ENCODE results near the gene KRTAP10-5.

Gene KRTAP10-5

DNA sequence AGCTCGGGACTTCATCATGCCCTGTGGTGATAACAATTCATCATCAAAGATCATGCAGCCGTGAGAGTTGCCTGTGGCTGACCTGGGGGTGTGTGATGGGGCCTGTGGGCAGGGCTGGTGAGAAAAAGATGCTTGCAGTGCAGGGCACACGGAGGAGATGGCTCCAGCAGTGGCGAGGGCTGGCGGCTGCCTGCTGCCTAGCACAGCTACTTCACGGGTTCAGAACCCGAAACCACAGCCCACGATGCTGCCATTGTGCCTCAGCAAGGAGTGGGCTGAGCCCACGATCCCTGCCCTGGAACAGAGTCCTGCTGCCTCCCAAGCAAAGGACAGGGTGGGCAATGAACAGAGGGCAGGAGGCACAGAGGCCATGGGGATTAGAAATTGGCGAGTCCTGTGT is 45.9 kb upstream of the KRTAP10-5 start:
- Histone ChIP-seq H3K9ac (ENCODE audit: low read length) (no peak overlapping the region), H2AK5ac (ENCODE audit: low read length) (no peak overlapping the region), H3K23ac (ENCODE audit: low read length) (no peak overlapping the region), H3K27ac (ENCODE audit: low read depth, low read length) (no peak overlapping the region), H3K36me3 (ENCODE audit: control insufficient read depth, insufficient read depth, low read length) (no peaks in the 10 kb centered on the region), H3K4me3 (ENCODE audit: low read length) (no peak overlapping the region), H3K79me1 (ENCODE audit: low read length) (no peaks in the 10 kb centered on the region), H2BK120ac (ENCODE audit: low read depth, low read length) (no peak overlapping the region), H3K4ac (ENCODE audit: low read depth, low read length) (no peak overlapping the region), H2BK15ac (replicated peaks; ENCODE audit: low read depth) (no peak overlapping the region), H3K79me2 (ENCODE audit: control insufficient read depth, insufficient read depth, low read length) (no peaks in the 10 kb centered on the region), H3K4me2 (ENCODE audit: low read length) (no peak overlapping the region), H3K4me1 (ENCODE audit: control insufficient read depth, low read depth, low read length) (no peaks in the 10 kb centered on the region), H2BK5ac (ENCODE audit: low read length) (no peak overlapping the region), H3K27me3 (ENCODE audit: insufficient read depth, low read length, poor library complexity) (no peaks in the 10 kb centered on the region), H3K56ac (ENCODE audit: low read length) (no peak overlapping the region), H4K8ac (ENCODE audit: low read depth, low read length) (no peak overlapping the region), H3K18ac (ENCODE audit: low read length) (no peak overlapping the region), H4K5ac (ENCODE audit: low read length) (no peak overlapping the region)
- no peak for DNase-seq
- no CpG with 5 or more reads among the region's 10 CpGs for WGBS (ENCODE audit: extremely low coverage, insufficient coverage, low lambda C conversion rate)

DNA sequence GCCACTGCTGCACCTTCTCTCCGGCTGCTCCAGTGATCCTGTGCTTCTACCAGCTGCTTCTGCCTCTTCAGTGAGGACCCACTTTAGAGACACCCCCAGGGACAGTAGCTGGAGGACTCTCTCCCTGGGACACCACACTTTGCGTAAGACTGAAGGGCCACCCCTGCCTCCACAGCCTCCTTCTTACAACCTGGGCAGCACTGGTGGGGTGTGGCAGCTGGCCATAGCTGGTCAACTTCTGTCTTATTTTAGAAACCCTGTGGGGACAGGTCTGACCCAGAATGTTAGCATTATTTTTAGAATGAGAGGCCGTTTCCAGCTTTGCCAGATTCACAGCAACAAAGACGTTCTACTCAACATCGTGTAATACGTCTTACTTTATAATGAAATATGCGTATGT is 45.4 kb upstream of the KRTAP10-5 start:
- no CpG with 5 or more reads among the region's 7 CpGs for WGBS (ENCODE audit: extremely low coverage, insufficient coverage, low lambda C conversion rate)

GRCh38 chr21:44623575-44623974 is 43.2 kb upstream of the KRTAP10-5 start:
- Histone ChIP-seq H4K5ac (ENCODE audit: low read length) (no peak overlapping the region), H3K79me1 (ENCODE audit: low read length) (no peaks in the 10 kb centered on the region), H3K4me2 (ENCODE audit: low read length) (no peak overlapping the region), H2AK5ac (ENCODE audit: low read length) (no peak overlapping the region), H3K27ac (ENCODE audit: low read depth, low read length) (no peak overlapping the region), H3K4me3 (ENCODE audit: low read length) (no peak overlapping the region), H3K18ac (ENCODE audit: low read length) (no peak overlapping the region), H3K27me3 (ENCODE audit: insufficient read depth, low read length, poor library complexity) (no peaks in the 10 kb centered on the region), H3K4me1 (ENCODE audit: control insufficient read depth, low read depth, low read length) (peaks cover 4% of the 10 kb centered on the region), H2BK120ac (ENCODE audit: low read depth, low read length) (no peak overlapping the region), H4K8ac (ENCODE audit: low read depth, low read length) (no peak overlapping the region), H3K4ac (ENCODE audit: low read depth, low read length) (no peak overlapping the region), H2BK5ac (ENCODE audit: low read length) (no peak overlapping the region), H3K79me2 (ENCODE audit: control insufficient read depth, insufficient read depth, low read length) (no peaks in the 10 kb centered on the region), H3K23ac (ENCODE audit: low read length) (no peak overlapping the region), H3K56ac (ENCODE audit: low read length) (no peak overlapping the region), H2BK15ac (replicated peaks; ENCODE audit: low read depth) (no peak overlapping the region), H3K36me3 (ENCODE audit: control insufficient read depth, insufficient read depth, low read length) (no peaks in the 10 kb centered on the region), H3K9ac (ENCODE audit: low read length) (no peak overlapping the region)
- no peak for DNase-seq

More for the DNA sequence above, 45.4 kb upstream of the KRTAP10-5 start:
- Histone ChIP-seq H3K36me3 (ENCODE audit: control insufficient read depth, insufficient read depth, low read length) (no peaks in the 10 kb centered on the region), H2BK5ac (ENCODE audit: low read length) (no peak overlapping the region), H4K8ac (ENCODE audit: low read depth, low read length) (no peak overlapping the region), H2AK5ac (ENCODE audit: low read length) (no peak overlapping the region), H2BK120ac (ENCODE audit: low read depth, low read length) (no peak overlapping the region), H4K5ac (ENCODE audit: low read length) (no peak overlapping the region), H3K27ac (ENCODE audit: low read depth, low read length) (no peak overlapping the region), H3K27me3 (ENCODE audit: insufficient read depth, low read length, poor library complexity) (no peaks in the 10 kb centered on the region), H2BK15ac (replicated peaks; ENCODE audit: low read depth) (no peak overlapping the region), H3K56ac (ENCODE audit: low read length) (no peak overlapping the region), H3K18ac (ENCODE audit: low read length) (no peak overlapping the region), H3K4me3 (ENCODE audit: low read length) (no peak overlapping the region), H3K23ac (ENCODE audit: low read length) (no peak overlapping the region), H3K9ac (ENCODE audit: low read length) (no peak overlapping the region), H3K79me2 (ENCODE audit: control insufficient read depth, insufficient read depth, low read length) (no peaks in the 10 kb centered on the region), H3K4me2 (ENCODE audit: low read length) (no peak overlapping the region), H3K79me1 (ENCODE audit: low read length) (no peaks in the 10 kb centered on the region), H3K4ac (ENCODE audit: low read depth, low read length) (no peak overlapping the region), H3K4me1 (ENCODE audit: control insufficient read depth, low read depth, low read length) (no peaks in the 10 kb centered on the region)
- DNase-seq: no peak

- Histone ChIP-seq H4K8ac (ENCODE audit: low read depth, low read length) (no peak overlapping the region), H3K27ac (ENCODE audit: low read depth, low read length) (no peak overlapping the region), H3K79me1 (ENCODE audit: low read length) (no peaks in the 10 kb centered on the region), H2AK5ac (ENCODE audit: low read length) (no peak overlapping the region), H3K4me3 (ENCODE audit: low read length) (no peak overlapping the region), H3K18ac (ENCODE audit: low read length) (no peak overlapping the region), H3K4me1 (ENCODE audit: control insufficient read depth, low read depth, low read length) (peaks cover 4% of the 10 kb centered on the region), H3K79me2 (ENCODE audit: control insufficient read depth, insufficient read depth, low read length) (no peaks in the 10 kb centered on the region), H3K4me2 (ENCODE audit: low read length) (no peak overlapping the region), H3K9ac (ENCODE audit: low read length) (no peak overlapping the region), H2BK15ac (replicated peaks; ENCODE audit: low read depth) (no peak overlapping the region), H3K4ac (ENCODE audit: low read depth, low read length) (no peak overlapping the region), H3K23ac (ENCODE audit: low read length) (no peak overlapping the region), H4K5ac (ENCODE audit: low read length) (no peak overlapping the region), H2BK5ac (ENCODE audit: low read length) (no peak overlapping the region), H3K36me3 (ENCODE audit: control insufficient read depth, insufficient read depth, low read length) (no peaks in the 10 kb centered on the region), H3K27me3 (ENCODE audit: insufficient read depth, low read length, poor library complexity) (no peaks in the 10 kb centered on the region), H3K56ac (ENCODE audit: low read length) (no peak overlapping the region), H2BK120ac (ENCODE audit: low read depth, low read length) (no peak overlapping the region)
- no CpG with 5 or more reads among the region's 6 CpGs for WGBS (ENCODE audit: extremely low coverage, insufficient coverage, low lambda C conversion rate)
- no peak for DNase-seq
Observed at GRCh38 chr21:44619886-44620285, 39.5 kb upstream of the KRTAP10-5 start.

DNA sequence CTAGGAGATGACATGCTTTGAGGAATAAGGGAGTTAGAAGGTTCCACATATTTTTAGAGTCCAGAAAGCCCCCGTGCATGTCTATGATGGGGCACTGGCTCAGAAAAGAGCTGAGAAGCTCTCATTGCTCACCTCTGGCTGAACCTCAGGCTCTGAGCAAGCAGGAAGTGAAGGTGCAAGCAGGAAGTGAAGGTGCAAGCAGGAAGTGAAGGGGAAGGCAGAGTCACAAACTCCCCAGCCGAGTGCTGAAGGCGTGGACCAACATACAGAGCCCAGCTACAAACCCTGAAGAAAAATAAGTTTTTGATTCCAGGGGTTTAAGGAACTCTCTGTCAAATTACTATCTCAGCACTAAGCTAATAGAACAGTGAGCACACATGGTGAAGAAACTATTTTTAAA is 38.5 kb upstream of the KRTAP10-5 start:
- Histone ChIP-seq H3K79me1 (ENCODE audit: low read length) (no peaks in the 10 kb centered on the region), H3K27me3 (ENCODE audit: insufficient read depth, low read length, poor library complexity) (no peaks in the 10 kb centered on the region), H3K27ac (ENCODE audit: low read depth, low read length) (no peak overlapping the region), H4K5ac (ENCODE audit: low read length) (no peak overlapping the region), H3K23ac (ENCODE audit: low read length) (no peak overlapping the region), H3K18ac (ENCODE audit: low read length) (no peak overlapping the region), H3K9ac (ENCODE audit: low read length) (no peak overlapping the region), H2BK5ac (ENCODE audit: low read length) (no peak overlapping the region), H2BK120ac (ENCODE audit: low read depth, low read length) (no peak overlapping the region), H3K56ac (ENCODE audit: low read length) (peak overlapping the region; percentile 31), H3K4me3 (ENCODE audit: low read length) (no peak overlapping the region), H3K36me3 (ENCODE audit: control insufficient read depth, insufficient read depth, low read length) (no peaks in the 10 kb centered on the region), H3K4me1 (ENCODE audit: control insufficient read depth, low read depth, low read length) (peaks cover 4% of the 10 kb centered on the region), H4K8ac (ENCODE audit: low read depth, low read length) (no peak overlapping the region), H2AK5ac (ENCODE audit: low read length) (no peak overlapping the region), H3K4ac (ENCODE audit: low read depth, low read length) (no peak overlapping the region), H2BK15ac (replicated peaks; ENCODE audit: low read depth) (no peak overlapping the region), H3K4me2 (ENCODE audit: low read length) (no peak overlapping the region), H3K79me2 (ENCODE audit: control insufficient read depth, insufficient read depth, low read length) (no peaks in the 10 kb centered on the region)
- DNase-seq: no peak
- no CpG with 5 or more reads among the region's 3 CpGs for WGBS (ENCODE audit: extremely low coverage, insufficient coverage, low lambda C conversion rate)

DNA sequence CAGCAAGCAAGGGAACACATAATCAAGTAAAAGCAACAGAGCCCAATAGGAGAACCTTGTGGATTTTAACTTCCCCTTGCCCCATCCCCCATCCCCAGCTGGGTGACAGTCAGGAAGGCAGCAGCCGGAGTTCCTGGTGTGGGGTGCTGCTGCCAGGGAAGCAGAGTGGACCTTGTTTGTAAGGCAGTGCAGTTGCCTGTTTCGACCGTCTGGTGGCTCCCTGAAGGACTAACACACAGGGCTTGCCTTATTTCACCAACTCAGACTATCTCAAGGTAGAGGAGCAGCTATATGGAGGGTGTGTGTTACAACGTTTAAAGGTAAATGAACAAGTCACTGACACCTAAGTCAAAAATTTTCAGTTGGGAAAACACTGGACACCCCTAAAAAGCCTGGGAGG is 38.1 kb upstream of the KRTAP10-5 start:
- Histone ChIP-seq H2BK5ac (ENCODE audit: low read length) (no peak overlapping the region), H3K4me3 (ENCODE audit: low read length) (no peak overlapping the region), H3K27me3 (ENCODE audit: insufficient read depth, low read length, poor library complexity) (no peaks in the 10 kb centered on the region), H4K8ac (ENCODE audit: low read depth, low read length) (no peak overlapping the region), H3K56ac (ENCODE audit: low read length) (no peak overlapping the region), H3K4me1 (ENCODE audit: control insufficient read depth, low read depth, low read length) (peaks cover 4% of the 10 kb centered on the region), H3K36me3 (ENCODE audit: control insufficient read depth, insufficient read depth, low read length) (no peaks in the 10 kb centered on the region), H2BK120ac (ENCODE audit: low read depth, low read length) (no peak overlapping the region), H3K18ac (ENCODE audit: low read length) (no peak overlapping the region), H3K9ac (ENCODE audit: low read length) (no peak overlapping the region), H3K4ac (ENCODE audit: low read depth, low read length) (no peak overlapping the region), H2AK5ac (ENCODE audit: low read length) (no peak overlapping the region), H4K5ac (ENCODE audit: low read length) (no peak overlapping the region), H3K79me2 (ENCODE audit: control insufficient read depth, insufficient read depth, low read length) (no peaks in the 10 kb centered on the region), H3K23ac (ENCODE audit: low read length) (no peak overlapping the region), H2BK15ac (replicated peaks; ENCODE audit: low read depth) (no peak overlapping the region), H3K27ac (ENCODE audit: low read depth, low read length) (no peak overlapping the region), H3K79me1 (ENCODE audit: low read length) (no peaks in the 10 kb centered on the region), H3K4me2 (ENCODE audit: low read length) (no peak overlapping the region)
- WGBS (ENCODE audit: extremely low coverage, insufficient coverage, low lambda C conversion rate): no CpG with 5 or more reads among the region's 4 CpGs
- DNase-seq: peak; percentile 66
